IMR-90 (cell line): ENCODE data around the gene MTFR2.

Experiments used
- BHLHE40 ChIP-seq: fragments of 150-350 bp; IDR thresholded peaks from 2 replicates; pipeline ENCODE4 v1.6.1; 2016; ENCODE audit warnings: mild to moderate bottlenecking, low read depth, low read length
- CEBPB ChIP-seq: IDR thresholded peaks from 2 replicates; pipeline ENCODE4 v1.6.1; 2012; ENCODE audit warnings: low read depth, low read length, improper control_type of control experiment
- CTCF ChIP-seq: conservative IDR thresholded peaks from 2 replicates; pipeline ENCODE4 v1.5.1; 2012; ENCODE audit warnings: mild to moderate bottlenecking, low read depth, low read length, improper control_type of control experiment
- MXI1 ChIP-seq: IDR thresholded peaks from 2 replicates; pipeline ENCODE4 v1.6.1; 2012; ENCODE audit warnings: low read depth, mild to moderate bottlenecking, low read length, moderate library complexity, borderline replicate concordance
- POLR2A ChIP-seq: IDR thresholded peaks from 2 replicates; pipeline ENCODE4 v1.6.1; 2012; ENCODE audit warnings: mild to moderate bottlenecking, low read depth, low read length
- USF2 ChIP-seq: fragments of 150-350 bp; IDR thresholded peaks from 2 replicates; pipeline ENCODE4 v1.6.1; 2017; ENCODE audit warnings: mild to moderate bottlenecking, antibody characterized with exemption, low read length, low read depth

GRCh38 chr6:136254851-136255466 lies 4.8 kb upstream of the MTFR2 start:
- TF ChIP-seq CTCF (no peak), POLR2A (no peak; the same call in 1 of the 2 replicates), USF2 (no peak), MXI1 (no peak), CEBPB (no peak), BHLHE40 (no peak)
